HUDEP-2 (cell line): ENCODE measurements around the gene MBD3.

Experiments
- DNase-seq, 76 experiments: peaks; one replicate each; lab custom pipeline; 2025; ENCODE audit not compliant: unreplicated experiment in 76 of 76; lab: John Stamatoyannopoulos, UW

The MBD3 gene

GRCh38 chr19:1524287-1524971 is 68.2 kb downstream of the MBD3 start:
- no peak for DNase-seq
